Stimulated activated CD8-positive, alpha-beta memory T cell treated with anti-CD3 and anti-CD28 coated beads, Interleukin-7, amount 100 ng/mL, for 24 hours (primary cell): Measurements from ENCODE around the gene PPP1R26.
"Not testable (repeated sequence)": the region's sequence is repeated elsewhere in the genome, so short reads cannot be mapped to it uniquely, and the experiment has no call there.

Source experiments
- DNase-seq: peaks from one replicate; pipeline ENCODE4 v3.0.0-alpha.2; 2020; ENCODE audit warnings: low read depth

Gene PPP1R26

GRCh38 chr9:135522931-135523330 is 43.3 kb downstream of the PPP1R26 start:
- no peak for DNase-seq

- no peak for DNase-seq
Measured at GRCh38 chr9:135523521-135524129, 44.0 kb downstream of the PPP1R26 start.

GRCh38 chr9:135524130-135524861 is 44.7 kb downstream of the PPP1R26 start:
- no peak for DNase-seq

GRCh38 chr9:135525241-135526088 is 45.9 kb downstream of the PPP1R26 start:
- no peak for DNase-seq

GRCh38 chr9:135526089-135526729 is 46.6 kb downstream of the PPP1R26 start:
- no peak for DNase-seq

- DNase-seq: no peak
Measured at GRCh38 chr9:135526730-135527571, 47.4 kb downstream of the PPP1R26 start.

GRCh38 chr9:135528842-135529435 is 49.4 kb downstream of the PPP1R26 start:
- DNase-seq: not testable (repeated sequence)

GRCh38 chr9:135530146-135530545 is 50.6 kb downstream of the PPP1R26 start:
- no peak for DNase-seq

GRCh38 chr9:135531096-135531495 is 51.5 kb downstream of the PPP1R26 start:
- no peak for DNase-seq

GRCh38 chr9:135533113-135533512 is 53.5 kb downstream of the PPP1R26 start:
- DNase-seq: no peak

GRCh38 chr9:135533674-135534073 is 54.1 kb downstream of the PPP1R26 start:
- DNase-seq: no peak

- DNase-seq: not testable (repeated sequence)
Measured at GRCh38 chr9:135534192-135534711, 54.7 kb downstream of the PPP1R26 start.

- DNase-seq: not testable (repeated sequence)
Measured at GRCh38 chr9:135534826-135535225, 55.2 kb downstream of the PPP1R26 start.

- not testable (repeated sequence) for DNase-seq
Measured at GRCh38 chr9:135535631-135536030, 56.0 kb downstream of the PPP1R26 start.

GRCh38 chr9:135536216-135536615 is 56.6 kb downstream of the PPP1R26 start:
- DNase-seq: no peak
